ENCODE results near the gene C1QTNF5.

DNA sequence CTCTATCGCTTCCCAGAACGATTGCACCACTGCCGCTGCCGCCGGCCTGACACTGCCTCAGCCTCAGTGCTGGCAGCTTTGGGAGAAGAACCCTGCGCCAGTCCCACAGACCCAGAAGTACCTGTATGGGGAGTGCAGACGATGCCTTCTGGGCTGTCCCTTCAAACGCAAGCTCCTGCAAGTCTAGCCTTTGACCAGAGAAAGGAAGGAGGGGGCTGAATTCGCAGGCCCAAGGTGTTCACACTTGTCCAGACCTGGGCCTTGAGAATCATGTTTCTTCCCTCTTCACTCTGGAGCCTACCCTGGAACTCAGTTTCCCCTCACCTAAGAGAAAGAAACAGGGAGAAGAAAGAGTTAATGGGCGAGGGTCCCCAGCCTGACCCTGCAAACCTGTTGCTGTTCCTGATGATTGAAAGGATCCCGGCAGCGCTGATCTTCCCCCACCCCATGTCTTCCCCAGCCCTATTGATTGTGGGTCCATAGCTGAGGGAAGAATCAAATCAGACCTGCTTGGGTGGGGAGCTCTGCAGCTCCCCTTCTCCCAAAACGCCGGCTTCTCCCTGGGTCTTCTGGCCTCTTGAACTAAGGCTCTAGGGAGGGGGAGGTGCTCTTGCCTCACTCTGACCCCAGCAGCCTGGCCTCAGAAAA is 23.0 kb downstream of the C1QTNF5 start:
- no peak for TF ChIP-seq POLR2A (IDR thresholded peaks at IDR 0.05; ENCODE audit: borderline replicate concordance, extremely low read depth, insufficient read depth, insufficient read length)
- no peak for TF ChIP-seq ZNF274 (IDR thresholded peaks at IDR 0.05; ENCODE audit: low read depth, low read length)
- TF ChIP-seq, protein P1, sequence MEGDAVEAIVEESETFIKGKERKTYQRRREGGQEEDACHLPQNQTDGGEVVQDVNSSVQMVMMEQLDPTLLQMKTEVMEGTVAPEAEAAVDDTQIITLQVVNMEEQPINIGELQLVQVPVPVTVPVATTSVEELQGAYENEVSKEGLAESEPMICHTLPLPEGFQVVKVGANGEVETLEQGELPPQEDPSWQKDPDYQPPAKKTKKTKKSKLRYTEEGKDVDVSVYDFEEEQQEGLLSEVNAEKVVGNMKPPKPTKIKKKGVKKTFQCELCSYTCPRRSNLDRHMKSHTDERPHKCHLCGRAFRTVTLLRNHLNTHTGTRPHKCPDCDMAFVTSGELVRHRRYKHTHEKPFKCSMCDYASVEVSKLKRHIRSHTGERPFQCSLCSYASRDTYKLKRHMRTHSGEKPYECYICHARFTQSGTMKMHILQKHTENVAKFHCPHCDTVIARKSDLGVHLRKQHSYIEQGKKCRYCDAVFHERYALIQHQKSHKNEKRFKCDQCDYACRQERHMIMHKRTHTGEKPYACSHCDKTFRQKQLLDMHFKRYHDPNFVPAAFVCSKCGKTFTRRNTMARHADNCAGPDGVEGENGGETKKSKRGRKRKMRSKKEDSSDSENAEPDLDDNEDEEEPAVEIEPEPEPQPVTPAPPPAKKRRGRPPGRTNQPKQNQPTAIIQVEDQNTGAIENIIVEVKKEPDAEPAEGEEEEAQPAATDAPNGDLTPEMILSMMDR (IDR thresholded peaks at IDR 0.05 in 2 of 3, conservative IDR thresholded peaks at IDR 0.05 in 1 of 3; ENCODE audit: borderline replicate concordance in 1 of 3, insufficient read depth in 1 of 3, low read depth in 2 of 3, low read length in 2 of 3), result no peak
- no peak for TF ChIP-seq YY1 (IDR thresholded peaks at IDR 0.05; ENCODE audit: extremely low read depth, insufficient replicate concordance, low read depth, low read length)
- no peak for TF ChIP-seq CEBPB (IDR thresholded peaks at IDR 0.05; ENCODE audit: low read depth)
